SK-N-SH treated with all-trans-retinoic acid at 6 μM for 48 hours (cell line): ENCODE measurements around the gene DHODH.
"Not testable (repeated sequence)": the region's sequence is repeated elsewhere in the genome, so short reads cannot be mapped to it uniquely, and the experiment has no call there.

Experiments
- ATAC-seq: fragments of 200-7000 bp; cut with Tn5 transposase; 3 replicates; pipeline ENCODE4 v1.9.1; 2020; ENCODE audit warnings: mild to moderate bottlenecking, moderate library complexity
- ARNTL ChIP-seq: fragments of 450-650 bp; formaldehyde crosslinking; IDR thresholded peaks from 2 replicates; pipeline ENCODE4 v1.5.0; 2020; ENCODE audit warnings: low read depth, mild to moderate bottlenecking, moderate library complexity, borderline replicate concordance
- CSDC2 ChIP-seq: fragments of 250-450 bp; sonication (Bioruptor Pico); IDR thresholded peaks from 2 replicates; pipeline ENCODE4 v1.5.0; 2020; ENCODE audit warnings: mild to moderate bottlenecking, moderate library complexity
- ISL1 ChIP-seq: fragments of 250-450 bp; sonication (Bioruptor Pico); IDR thresholded peaks from 2 replicates; pipeline ENCODE4 v2.1.2; 2022; ENCODE audit warnings: mild to moderate bottlenecking, moderate library complexity
- OSR1 ChIP-seq: fragments of 250-450 bp; sonication (Bioruptor Pico); IDR thresholded peaks from 2 replicates; pipeline ENCODE4 v1.8.0; 2022; ENCODE audit warnings: moderate library complexity, mild to moderate bottlenecking, inconsistent platforms
- PPARA ChIP-seq: fragments of 250-450 bp; sonication (Bioruptor Pico); IDR thresholded peaks from 2 replicates; pipeline ENCODE4 v1.5.0; 2020; ENCODE audit warnings: mild to moderate bottlenecking, borderline replicate concordance
- RARB ChIP-seq: fragments of 250-450 bp; sonication (Bioruptor Pico); IDR thresholded peaks from 2 replicates; pipeline ENCODE4 v1.8.0; 2021; ENCODE audit warnings: mild to moderate bottlenecking, moderate library complexity
- TCF4 ChIP-seq: fragments of 250-450 bp; sonication (Bioruptor Pico); IDR thresholded peaks from 2 replicates; pipeline ENCODE4 v1.8.0; 2021; ENCODE audit warnings: mild to moderate bottlenecking, moderate library complexity, borderline replicate concordance
- TOX ChIP-seq: fragments of 250-450 bp; sonication (Bioruptor Pico); IDR thresholded peaks from 2 replicates; pipeline ENCODE4 v1.8.0; 2021; ENCODE audit warnings: mild to moderate bottlenecking, moderate library complexity, borderline replicate concordance
- ZC3H10 ChIP-seq: fragments of 250-450 bp; sonication (Bioruptor Pico); IDR thresholded peaks from 2 replicates; pipeline ENCODE4 v1.5.1; 2021; ENCODE audit warnings: mild to moderate bottlenecking, moderate library complexity
- ZFP3 ChIP-seq: fragments of 250-450 bp; sonication (Bioruptor Pico); IDR thresholded peaks from 2 replicates; pipeline ENCODE4 v1.5.0; 2020; ENCODE audit warnings: mild to moderate bottlenecking, moderate library complexity
- ZFP30 ChIP-seq: fragments of 450-650 bp; formaldehyde crosslinking; IDR thresholded peaks from 2 replicates; pipeline ENCODE4 v1.5.0; 2022; ENCODE audit warnings: mild to moderate bottlenecking, moderate library complexity
- ZNF70 ChIP-seq: fragments of 450-650 bp; formaldehyde crosslinking; IDR thresholded peaks from 2 replicates; pipeline ENCODE4 v1.5.0; 2020; ENCODE audit warnings: mild to moderate bottlenecking, moderate library complexity
- TF ChIP-seq, protein P1 (sequence below): fragments of 250-450 bp; sonication (Bioruptor Pico); IDR thresholded peaks from 2 replicates; pipeline ENCODE4 v1.8.0; 2020; ENCODE audit warnings: mild to moderate bottlenecking, moderate library complexity, borderline replicate concordance

The DHODH gene

DNA sequence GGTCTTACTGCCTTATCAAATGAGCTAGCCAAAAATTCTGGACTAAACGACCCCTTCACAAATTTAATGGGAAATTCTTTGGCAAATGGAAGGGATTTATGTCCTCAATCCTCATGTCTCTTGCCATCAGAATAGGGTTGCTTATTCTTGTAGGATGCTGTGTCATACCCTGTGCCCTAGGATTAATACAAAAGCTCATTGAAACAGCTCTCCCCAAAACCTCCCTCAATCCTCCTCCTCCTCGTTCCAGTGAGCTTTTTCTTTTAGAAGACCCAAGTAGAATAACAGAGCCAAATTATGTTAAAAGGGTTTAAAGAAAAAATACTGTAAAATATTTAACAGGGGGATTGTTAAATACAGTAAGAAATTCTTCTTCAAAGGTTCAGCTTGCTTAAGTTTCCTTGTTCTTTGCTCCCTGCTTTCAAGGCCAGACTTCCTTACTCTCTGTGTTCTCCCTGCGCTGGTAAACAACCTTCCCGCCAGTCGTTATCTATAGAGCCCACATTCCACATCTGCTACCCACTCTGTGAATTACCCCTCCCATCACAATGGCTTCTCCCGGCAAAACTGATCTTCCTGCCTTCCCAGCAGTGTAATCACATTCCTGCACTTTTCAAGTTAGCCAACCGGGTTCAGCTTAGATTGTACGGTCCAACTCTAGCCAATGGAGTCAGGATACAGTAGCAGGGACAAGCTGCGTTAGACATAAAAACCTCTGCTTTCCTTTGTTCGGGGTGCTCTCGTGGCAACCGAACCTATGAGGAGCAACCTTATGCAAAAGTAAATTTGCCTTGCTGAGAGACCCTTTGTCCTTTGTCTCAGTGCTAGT lies 64.2 kb downstream of the DHODH start:
- no peak for ATAC-seq

DNA sequence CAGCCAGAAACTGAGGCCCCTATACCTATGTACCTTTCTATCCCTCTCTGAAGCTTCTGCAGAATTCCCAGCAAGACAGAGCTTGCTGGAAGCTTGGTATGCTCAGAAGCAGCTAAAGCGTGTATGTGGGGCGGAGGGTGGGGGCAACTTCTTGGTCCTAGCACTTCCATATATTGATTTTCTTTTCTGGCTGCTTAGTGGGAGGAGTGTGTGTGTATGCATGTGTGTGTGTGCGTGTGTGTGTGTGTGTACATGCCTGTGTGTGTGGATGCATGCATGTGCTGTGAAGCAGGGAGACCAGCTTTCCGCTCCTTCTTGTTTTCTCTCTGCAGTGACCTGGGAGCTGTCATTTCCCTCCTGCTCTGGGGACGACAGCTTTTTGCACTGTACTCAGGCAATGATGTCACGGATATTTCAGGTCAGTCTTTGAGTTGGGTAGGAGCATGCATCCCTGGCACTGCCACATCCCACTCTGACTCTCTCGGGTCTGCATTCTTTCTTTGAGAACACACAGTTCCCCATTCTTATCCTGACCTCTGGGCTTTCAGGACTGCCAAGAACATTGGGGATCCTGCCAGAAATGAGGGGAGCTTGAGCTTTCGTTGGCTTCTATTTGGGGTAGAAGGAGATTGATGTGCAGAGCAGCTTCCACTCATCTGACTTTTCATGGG lies 65.2 kb downstream of the DHODH start:
- no peak for ATAC-seq
- TF ChIP-seq ZFP30 (CRISPR knock-in tag) (no peak), ZC3H10 (CRISPR knock-in tag) (no peak), RARB (no peak)
- TF ChIP-seq, all 23 proteins: peak for 0

More for the DNA sequence above, 64.2 kb downstream of the DHODH start:
- TF ChIP-seq CSDC2 (CRISPR knock-in tag): no peak
- TF ChIP-seq ZFP30 (CRISPR knock-in tag): no peak
- no peak for TF ChIP-seq ZNF70 (CRISPR knock-in tag)
- TF ChIP-seq ISL1 (CRISPR knock-in tag): no peak
- TF ChIP-seq ZFP3 (CRISPR knock-in tag): no peak
- TF ChIP-seq TOX: no peak
- no peak for TF ChIP-seq ARNTL (CRISPR knock-in tag)
- TF ChIP-seq ZC3H10 (CRISPR knock-in tag): no peak
- TF ChIP-seq, protein P1, sequence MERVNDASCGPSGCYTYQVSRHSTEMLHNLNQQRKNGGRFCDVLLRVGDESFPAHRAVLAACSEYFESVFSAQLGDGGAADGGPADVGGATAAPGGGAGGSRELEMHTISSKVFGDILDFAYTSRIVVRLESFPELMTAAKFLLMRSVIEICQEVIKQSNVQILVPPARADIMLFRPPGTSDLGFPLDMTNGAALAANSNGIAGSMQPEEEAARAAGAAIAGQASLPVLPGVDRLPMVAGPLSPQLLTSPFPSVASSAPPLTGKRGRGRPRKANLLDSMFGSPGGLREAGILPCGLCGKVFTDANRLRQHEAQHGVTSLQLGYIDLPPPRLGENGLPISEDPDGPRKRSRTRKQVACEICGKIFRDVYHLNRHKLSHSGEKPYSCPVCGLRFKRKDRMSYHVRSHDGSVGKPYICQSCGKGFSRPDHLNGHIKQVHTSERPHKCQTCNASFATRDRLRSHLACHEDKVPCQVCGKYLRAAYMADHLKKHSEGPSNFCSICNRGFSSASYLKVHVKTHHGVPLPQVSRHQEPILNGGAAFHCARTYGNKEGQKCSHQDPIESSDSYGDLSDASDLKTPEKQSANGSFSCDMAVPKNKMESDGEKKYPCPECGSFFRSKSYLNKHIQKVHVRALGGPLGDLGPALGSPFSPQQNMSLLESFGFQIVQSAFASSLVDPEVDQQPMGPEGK: no peak
- TF ChIP-seq PPARA: no peak
- no peak for TF ChIP-seq RARB
- TF ChIP-seq OSR1: no peak
- no peak for TF ChIP-seq TCF4
- TF ChIP-seq, all 23 proteins: peak for 0

DNA sequence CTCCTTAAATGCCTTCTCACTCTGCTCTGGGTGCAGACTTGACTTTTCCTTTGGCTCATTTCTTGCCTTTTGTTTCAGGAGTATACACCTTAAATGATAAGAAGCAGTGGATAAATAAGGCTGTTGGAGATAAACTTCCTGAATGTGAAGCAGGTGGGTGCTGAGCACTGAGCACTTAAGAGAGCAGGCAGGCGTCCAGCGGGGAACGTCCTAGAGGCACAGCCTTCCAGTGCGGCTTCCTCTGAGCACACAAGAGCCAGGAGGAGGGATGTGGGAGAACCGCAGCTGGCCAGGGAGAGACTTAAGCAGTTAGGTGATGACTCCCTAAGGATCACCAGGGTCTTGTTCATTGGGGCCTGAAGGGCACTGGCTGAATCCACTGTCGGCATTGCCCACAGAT lies 66.5 kb downstream of the DHODH start:
- ATAC-seq: not testable (repeated sequence)
